HCT116 (cell line): Measurements from ENCODE around the gene TCP11L1.

ENCODE experiments used
- CTCF ChIP-seq, 3 experiments: fragments of 200-600 bp in 1 of 3; sonication (generic) in 1 of 3; IDR thresholded peaks in 2 of 3; conservative IDR thresholded peaks in 1 of 3; 2 replicates each; pipeline ENCODE4 v1.5.1; 2012 to 2017; ENCODE audit warnings: low read depth in 2 of 3, low read length in 2 of 3, antibody characterized with exemption in 1 of 3, borderline replicate concordance in 1 of 3, control low read depth in 1 of 3, mild to moderate bottlenecking in 1 of 3, mixed read lengths in 1 of 3, mixed run types in 1 of 3, moderate library complexity in 1 of 3; ENCODE audit not compliant: insufficient read depth in 1 of 3
- POLR2A ChIP-seq: IDR thresholded peaks from 2 replicates; pipeline ENCODE4 v1.7.0; 2011; ENCODE audit warnings: borderline replicate concordance; ENCODE audit not compliant: insufficient read depth, insufficient read length; ENCODE audit errors: extremely low read depth
- YY1 ChIP-seq: IDR thresholded peaks from 2 replicates; pipeline ENCODE4 v1.6.1; 2011; ENCODE audit warnings: low read length, low read depth, moderate library complexity, mild to moderate bottlenecking; ENCODE audit not compliant: insufficient replicate concordance; ENCODE audit errors: extremely low read depth
- ZNF274 ChIP-seq: fragments of 200-500 bp; sonication (Bioruptor generic); IDR thresholded peaks from 2 replicates; pipeline ENCODE4 v1.6.1; 2014; ENCODE audit warnings: mild to moderate bottlenecking, low read depth, low read length, inconsistent platforms

GRCh38 chr11:33116535-33116934, 77.2 kb downstream of the TCP11L1 start:
- TF ChIP-seq CTCF (IDR thresholded peaks at IDR 0.05 in 2 of 3, conservative IDR thresholded peaks at IDR 0.05 in 1 of 3; ENCODE audit: borderline replicate concordance in 1 of 3, insufficient read depth in 1 of 3, low read depth in 2 of 3, low read length in 2 of 3) = no peak
- TF ChIP-seq YY1 = no peak
- no peak for TF ChIP-seq ZNF274
- TF ChIP-seq POLR2A = no peak
